ENCODE data around the gene SYNDIG1L. TPM values are rescaled to one million over a fixed set of nuclear protein-coding genes. Genes with fewer than 3 reads are reported as not detected.
A peak's percentile ranks its signal among the peaks of the same experiment; 100 is the strongest.

SYNDIG1L gene
- total RNA-seq, 3 donors from 2014 or later, result 0.33 to 1.0 (median 0.64) TPM

DNA sequence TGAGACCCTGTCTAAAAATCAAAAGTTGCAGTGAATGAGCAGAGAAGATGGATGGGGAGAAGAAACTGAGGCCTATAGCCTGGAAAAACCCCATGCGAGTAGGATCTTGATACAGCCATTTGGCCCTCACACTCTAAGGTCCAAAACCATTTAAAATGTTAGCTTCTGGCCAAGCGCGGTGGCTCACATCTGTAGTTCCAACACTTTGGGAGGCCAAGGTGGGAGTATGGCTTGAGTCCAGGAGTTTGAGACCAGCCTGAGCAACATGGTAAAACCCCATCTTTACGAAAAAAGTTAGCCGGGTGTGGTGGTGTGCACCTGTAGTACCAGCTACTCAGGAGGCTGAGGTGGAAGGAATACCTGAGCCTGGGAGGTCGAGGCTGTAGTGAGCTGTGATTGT, 58.0 kb downstream of the SYNDIG1L start:
- Histone ChIP-seq H3K9me3 (no peaks in the 10 kb centered on the region), H3K27me3 (no peaks in the 10 kb centered on the region), H3K4me3 (no peak overlapping the region), H3K27ac (no peak overlapping the region), H3K36me3 (no peaks in the 10 kb centered on the region), H3K4me1 (no peaks in the 10 kb centered on the region)
- DNase-seq (ENCODE audit: low spot score in 2 of 2), result no peak
- TF ChIP-seq POLR2AphosphoS5 (IDR thresholded peaks at IDR 0.05) (no peak), POLR2A (IDR thresholded peaks at IDR 0.05) (no peak)
- TF ChIP-seq, protein P1, sequence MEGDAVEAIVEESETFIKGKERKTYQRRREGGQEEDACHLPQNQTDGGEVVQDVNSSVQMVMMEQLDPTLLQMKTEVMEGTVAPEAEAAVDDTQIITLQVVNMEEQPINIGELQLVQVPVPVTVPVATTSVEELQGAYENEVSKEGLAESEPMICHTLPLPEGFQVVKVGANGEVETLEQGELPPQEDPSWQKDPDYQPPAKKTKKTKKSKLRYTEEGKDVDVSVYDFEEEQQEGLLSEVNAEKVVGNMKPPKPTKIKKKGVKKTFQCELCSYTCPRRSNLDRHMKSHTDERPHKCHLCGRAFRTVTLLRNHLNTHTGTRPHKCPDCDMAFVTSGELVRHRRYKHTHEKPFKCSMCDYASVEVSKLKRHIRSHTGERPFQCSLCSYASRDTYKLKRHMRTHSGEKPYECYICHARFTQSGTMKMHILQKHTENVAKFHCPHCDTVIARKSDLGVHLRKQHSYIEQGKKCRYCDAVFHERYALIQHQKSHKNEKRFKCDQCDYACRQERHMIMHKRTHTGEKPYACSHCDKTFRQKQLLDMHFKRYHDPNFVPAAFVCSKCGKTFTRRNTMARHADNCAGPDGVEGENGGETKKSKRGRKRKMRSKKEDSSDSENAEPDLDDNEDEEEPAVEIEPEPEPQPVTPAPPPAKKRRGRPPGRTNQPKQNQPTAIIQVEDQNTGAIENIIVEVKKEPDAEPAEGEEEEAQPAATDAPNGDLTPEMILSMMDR (IDR thresholded peaks at IDR 0.05), result no peak
- intact Hi-C loops (cut with DNase I; ENCODE audit: low total_unique reads), result no loop called here

DNA sequence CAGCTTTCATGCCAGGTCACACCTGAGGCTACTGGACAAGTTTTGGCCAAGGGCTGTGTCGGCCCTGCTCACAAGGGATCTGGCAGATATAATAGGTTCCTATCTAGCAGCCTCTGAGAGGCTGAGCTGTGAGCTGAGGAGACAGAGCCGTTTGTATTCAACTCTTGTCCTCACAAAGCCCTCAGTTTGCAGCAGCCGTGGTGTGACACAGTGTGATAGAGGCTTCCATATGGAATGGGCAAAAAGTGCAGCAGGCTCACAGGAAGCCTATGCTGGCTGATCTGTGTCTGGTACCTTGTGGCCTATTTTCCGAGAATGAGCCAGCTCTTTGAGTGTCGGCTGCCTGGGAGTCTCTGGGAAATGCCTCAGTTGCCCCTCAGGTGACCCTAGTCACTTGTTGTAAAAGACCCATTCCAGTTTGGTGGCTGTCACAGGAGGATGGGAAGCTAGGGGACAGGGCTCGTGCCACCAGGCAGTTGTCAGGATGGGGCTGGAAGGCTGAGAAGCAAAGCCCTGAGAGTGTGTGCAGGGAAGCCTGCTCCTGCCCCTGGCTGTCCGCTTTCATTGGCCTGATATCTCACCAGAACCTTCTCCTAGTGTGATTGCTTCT, 61.6 kb downstream of the SYNDIG1L start:
- Histone ChIP-seq H3K27me3 (no peaks in the 10 kb centered on the region), H3K36me3 (no peaks in the 10 kb centered on the region), H3K27ac (no peak overlapping the region), H3K4me1 (no peaks in the 10 kb centered on the region), H3K9me3 (no peaks in the 10 kb centered on the region), H3K4me3 (no peak overlapping the region)
- DNase-seq (ENCODE audit: low spot score in 2 of 2), result no peak
- TF ChIP-seq POLR2AphosphoS5 (IDR thresholded peaks at IDR 0.05), result no peak
- TF ChIP-seq POLR2A (IDR thresholded peaks at IDR 0.05), result no peak
- TF ChIP-seq, protein P1 (IDR thresholded peaks at IDR 0.05), result no peak
- intact Hi-C loops (cut with DNase I; ENCODE audit: low total_unique reads), result no loop called here

DNA sequence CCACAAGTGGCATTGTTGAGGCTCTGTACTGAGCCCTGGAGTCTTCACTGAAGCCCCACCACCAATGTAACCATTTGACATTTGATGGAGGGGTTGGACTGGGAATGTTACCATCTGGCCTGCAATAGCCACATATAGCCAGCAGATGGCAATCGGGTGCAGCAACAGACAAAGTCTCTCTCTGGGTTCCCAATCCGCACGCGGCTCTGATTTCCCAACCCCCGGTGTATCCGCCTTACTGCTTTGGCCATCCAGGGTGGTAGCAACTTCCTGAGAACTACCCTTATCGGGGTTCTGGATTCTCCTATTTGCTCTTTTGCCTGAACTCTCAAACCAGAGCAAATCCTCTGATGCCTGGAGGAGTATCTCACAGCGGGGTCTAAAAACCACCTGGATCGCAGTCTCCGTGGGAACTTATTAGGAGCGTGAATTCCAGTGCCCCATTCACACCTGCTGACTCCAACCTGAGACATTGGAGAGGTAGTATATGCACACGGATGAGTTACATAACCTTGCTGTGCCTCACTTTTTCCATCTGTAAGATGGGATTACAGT, 63.6 kb downstream of the SYNDIG1L start:
- Histone ChIP-seq H3K4me1 (no peaks in the 10 kb centered on the region), H3K27ac (no peak overlapping the region), H3K36me3 (no peaks in the 10 kb centered on the region), H3K9me3 (no peaks in the 10 kb centered on the region), H3K4me3 (peak overlapping the region in 1 of 3 donors; percentile 26), H3K27me3 (no peaks in the 10 kb centered on the region)
- TF ChIP-seq POLR2A (IDR thresholded peaks at IDR 0.05), result no peak
- TF ChIP-seq, protein P1 (IDR thresholded peaks at IDR 0.05), result peak; percentile 93 to 95 (median 94)
- TF ChIP-seq POLR2AphosphoS5 (IDR thresholded peaks at IDR 0.05), result peak in 1 of 3 donors; percentile 20
- DNase-seq (ENCODE audit: low spot score in 2 of 2), result peak; percentile 61 to 72
- intact Hi-C loops (cut with DNase I; ENCODE audit: low total_unique reads), result no loop called here

- DNase-seq (ENCODE audit: low spot score in 2 of 2), result no peak
- intact Hi-C loops (cut with DNase I; ENCODE audit: low total_unique reads), result no loop called here
- no peaks in the 10 kb centered on the region for H3K27me3 ChIP-seq
- no peaks in the 10 kb centered on the region for H3K4me1 ChIP-seq
- no peak overlapping the region for H3K27ac ChIP-seq
- H3K9me3 ChIP-seq, result no peaks in the 10 kb centered on the region
- TF ChIP-seq POLR2AphosphoS5 (IDR thresholded peaks at IDR 0.05) (no peak), POLR2A (IDR thresholded peaks at IDR 0.05) (no peak)
- TF ChIP-seq, protein P1 (IDR thresholded peaks at IDR 0.05), result no peak
- H3K36me3 ChIP-seq, result no peaks in the 10 kb centered on the region
- no peak overlapping the region for H3K4me3 ChIP-seq
Measured at GRCh38 chr14:74360163-74360562, 65.8 kb downstream of the SYNDIG1L start.

GRCh38 chr14:74358176-74358829, 67.7 kb downstream of the SYNDIG1L start:
- intact Hi-C loops (cut with DNase I; ENCODE audit: low total_unique reads), result loop anchor here (10.0 kb wide), 1 partner anchor 126 kb away; no protein-coding TSS in a partner anchor
- Histone ChIP-seq H3K27me3 (no peaks in the 10 kb centered on the region), H3K27ac (no peak overlapping the region), H3K4me3 (no peak overlapping the region), H3K4me1 (no peaks in the 10 kb centered on the region), H3K36me3 (no peaks in the 10 kb centered on the region), H3K9me3 (no peaks in the 10 kb centered on the region)
- TF ChIP-seq, protein P1 (IDR thresholded peaks at IDR 0.05), result no peak
- TF ChIP-seq POLR2A (IDR thresholded peaks at IDR 0.05) (no peak), POLR2AphosphoS5 (IDR thresholded peaks at IDR 0.05) (no peak)
- no peak for DNase-seq (ENCODE audit: low spot score in 2 of 2)
